MM.1S (cell line): Measurements from ENCODE around the gene GRPEL1.

Source experiments
- DNase-seq: peaks from one replicate; pipeline ENCODE4 v3.0.0-alpha.2; 2015
- H2AFZ ChIP-seq: fragments of 300-600 bp; sonication (generic); 2 replicates; pipeline ENCODE4 v1.6.0; 2016; ENCODE audit warnings: antibody characterized with exemption, low read length
- H3F3A ChIP-seq: fragments of 300-600 bp; sonication (generic); 2 replicates; pipeline ENCODE4 v1.6.1; 2016; ENCODE audit warnings: mild to moderate bottlenecking, antibody characterized with exemption, low read length, moderate library complexity, mixed read lengths; ENCODE audit not compliant: insufficient read depth
- H3K27ac ChIP-seq: fragments of 300-600 bp; sonication (generic); 2 replicates; pipeline ENCODE4 v1.5.1; 2016; ENCODE audit warnings: mild to moderate bottlenecking, low read length
- H3K27me3 ChIP-seq: fragments of 300-600 bp; sonication (generic); replicated peaks from 2 replicates; pipeline ENCODE4 v1.6.0; 2016; ENCODE audit warnings: low read length; ENCODE audit not compliant: insufficient read depth
- H3K36me3 ChIP-seq: fragments of 300-600 bp; sonication (generic); replicated peaks from 2 replicates; pipeline ENCODE4 v1.6.1; 2016; ENCODE audit warnings: mild to moderate bottlenecking, low read length, mixed read lengths; ENCODE audit not compliant: insufficient read depth
- H3K4me1 ChIP-seq: fragments of 300-600 bp; sonication (generic); 2 replicates; pipeline ENCODE4 v1.6.1; 2016; ENCODE audit warnings: low read length, mixed read lengths
- H3K4me2 ChIP-seq: fragments of 300-600 bp; sonication (generic); 2 replicates; pipeline ENCODE4 v1.6.0; 2016; ENCODE audit warnings: low read depth, low read length
- H3K4me3 ChIP-seq: fragments of 300-600 bp; sonication (generic); 2 replicates; pipeline ENCODE4 v1.5.1; 2016; ENCODE audit warnings: low read length, mixed read lengths
- H3K79me2 ChIP-seq: fragments of 300-600 bp; sonication (generic); 2 replicates; pipeline ENCODE4 v1.6.1; 2016; ENCODE audit warnings: mixed run types, low read length, mixed read lengths
- H3K9ac ChIP-seq: fragments of 300-600 bp; sonication (generic); 2 replicates; pipeline ENCODE4 v1.6.1; 2016; ENCODE audit warnings: low read length, mixed read lengths
- H3K9me2 ChIP-seq: fragments of 300-600 bp; sonication (generic); replicated peaks from 2 replicates; pipeline ENCODE4 v1.6.1; 2016; ENCODE audit warnings: mild to moderate bottlenecking, low read length, mixed read lengths; ENCODE audit not compliant: insufficient read depth
- H3K9me3 ChIP-seq: fragments of 300-600 bp; sonication (generic); replicated peaks from 2 replicates; pipeline ENCODE4 v1.6.1; 2016; ENCODE audit warnings: mild to moderate bottlenecking, low read length, mixed read lengths; ENCODE audit not compliant: insufficient read depth
- H4K20me1 ChIP-seq: fragments of 300-600 bp; sonication (generic); 2 replicates; pipeline ENCODE4 v1.6.1; 2016; ENCODE audit warnings: mild to moderate bottlenecking, low read length, moderate library complexity, mixed read lengths; ENCODE audit not compliant: insufficient read depth
- EZH2 ChIP-seq: fragments of 300-600 bp; sonication (generic); optimal IDR thresholded peaks from 2 replicates; pipeline ENCODE3; 2017; ENCODE audit warnings: low read depth, mild to moderate bottlenecking, antibody characterized with exemption, low read length, mixed read lengths
- EZH2phosphoT487 ChIP-seq: fragments of 300-600 bp; sonication (generic); IDR thresholded peaks from 2 replicates; pipeline ENCODE4 v1.6.1; 2018; ENCODE audit warnings: antibody characterized with exemption, low read length
- TF ChIP-seq, protein P1 (sequence below): fragments of 300-600 bp; sonication (generic); IDR thresholded peaks from 2 replicates; pipeline ENCODE4 v1.5.1; 2016; ENCODE audit warnings: antibody characterized with exemption, low read length, mixed read lengths

Gene GRPEL1

DNA sequence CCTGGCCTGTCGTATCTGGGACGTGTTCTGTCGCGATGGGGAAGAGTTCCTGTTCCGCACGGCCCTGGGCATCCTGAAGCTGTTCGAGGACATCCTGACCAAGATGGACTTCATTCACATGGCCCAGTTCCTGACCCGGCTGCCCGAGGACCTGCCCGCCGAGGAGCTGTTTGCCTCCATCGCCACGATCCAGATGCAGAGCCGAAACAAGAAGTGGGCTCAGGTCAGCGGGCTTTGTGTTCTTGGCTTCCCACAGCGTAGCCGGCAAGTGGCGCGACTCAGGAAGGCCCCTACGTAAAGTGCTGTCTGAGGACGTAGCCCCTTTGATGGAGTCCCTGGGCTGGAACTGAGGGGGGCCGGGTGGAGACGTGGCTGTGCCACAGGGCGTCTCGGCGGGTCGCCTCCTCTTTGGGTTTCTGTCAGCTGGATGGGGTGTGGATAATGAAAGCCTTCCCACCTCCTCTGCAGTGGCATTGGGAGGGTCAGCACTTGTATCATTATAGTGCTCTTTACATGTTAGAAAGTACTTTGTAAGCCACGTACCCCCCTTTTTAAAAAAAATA lies 42.7 kb downstream of the GRPEL1 start:
- Histone ChIP-seq H3K9me2 (no peaks in the 10 kb centered on the region), H3K4me1 (no peaks in the 10 kb centered on the region), H4K20me1 (no peaks in the 10 kb centered on the region), H3K4me2 (no peak overlapping the region), H3K27ac (no peak overlapping the region), H3K79me2 (peaks cover 14% of the 10 kb centered on the region), H2AFZ (no peak overlapping the region), H3K36me3 (peaks cover 5% of the 10 kb centered on the region), H3F3A (no peaks in the 10 kb centered on the region), H3K27me3 (no peaks in the 10 kb centered on the region), H3K9ac (no peak overlapping the region), H3K4me3 (no peak overlapping the region), H3K9me3 (no peaks in the 10 kb centered on the region)
- no peak for DNase-seq
- no peak for TF ChIP-seq EZH2
- TF ChIP-seq EZH2phosphoT487: no peak
- TF ChIP-seq, protein P1, sequence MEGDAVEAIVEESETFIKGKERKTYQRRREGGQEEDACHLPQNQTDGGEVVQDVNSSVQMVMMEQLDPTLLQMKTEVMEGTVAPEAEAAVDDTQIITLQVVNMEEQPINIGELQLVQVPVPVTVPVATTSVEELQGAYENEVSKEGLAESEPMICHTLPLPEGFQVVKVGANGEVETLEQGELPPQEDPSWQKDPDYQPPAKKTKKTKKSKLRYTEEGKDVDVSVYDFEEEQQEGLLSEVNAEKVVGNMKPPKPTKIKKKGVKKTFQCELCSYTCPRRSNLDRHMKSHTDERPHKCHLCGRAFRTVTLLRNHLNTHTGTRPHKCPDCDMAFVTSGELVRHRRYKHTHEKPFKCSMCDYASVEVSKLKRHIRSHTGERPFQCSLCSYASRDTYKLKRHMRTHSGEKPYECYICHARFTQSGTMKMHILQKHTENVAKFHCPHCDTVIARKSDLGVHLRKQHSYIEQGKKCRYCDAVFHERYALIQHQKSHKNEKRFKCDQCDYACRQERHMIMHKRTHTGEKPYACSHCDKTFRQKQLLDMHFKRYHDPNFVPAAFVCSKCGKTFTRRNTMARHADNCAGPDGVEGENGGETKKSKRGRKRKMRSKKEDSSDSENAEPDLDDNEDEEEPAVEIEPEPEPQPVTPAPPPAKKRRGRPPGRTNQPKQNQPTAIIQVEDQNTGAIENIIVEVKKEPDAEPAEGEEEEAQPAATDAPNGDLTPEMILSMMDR: no peak

DNA sequence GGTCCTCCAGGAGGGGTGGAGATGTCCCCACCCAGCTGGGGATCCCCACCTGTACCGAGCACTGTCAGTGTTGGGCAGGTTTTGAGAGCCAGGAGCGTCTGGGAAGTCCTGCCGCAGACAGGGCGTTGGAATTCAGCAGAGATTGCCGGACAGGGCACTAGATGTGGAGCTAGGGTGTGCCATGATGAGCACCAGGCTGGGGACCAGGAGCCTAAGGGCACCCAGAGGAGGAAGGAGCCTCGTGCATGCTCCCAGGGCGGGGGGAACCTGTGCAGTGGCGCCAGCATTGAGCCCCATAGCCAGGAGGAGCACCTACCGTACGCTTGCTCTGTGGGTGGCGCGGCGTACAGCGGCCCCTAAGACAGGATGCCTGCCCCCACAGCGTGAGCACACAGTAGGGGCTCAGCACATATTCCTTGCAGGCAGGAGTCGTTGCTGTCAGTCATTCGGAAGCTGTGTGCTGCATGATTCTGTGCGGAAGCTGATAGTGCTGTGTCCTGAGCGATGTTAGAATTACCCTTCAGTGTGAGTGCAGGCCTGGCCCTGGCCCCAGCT lies 43.5 kb downstream of the GRPEL1 start:
- Histone ChIP-seq H3K9ac (no peak overlapping the region), H2AFZ (no peak overlapping the region), H3K36me3 (peaks cover 5% of the 10 kb centered on the region), H3F3A (no peaks in the 10 kb centered on the region), H4K20me1 (no peaks in the 10 kb centered on the region), H3K9me2 (no peaks in the 10 kb centered on the region), H3K4me1 (no peaks in the 10 kb centered on the region), H3K9me3 (no peaks in the 10 kb centered on the region), H3K79me2 (peaks cover 16% of the 10 kb centered on the region), H3K27ac (no peak overlapping the region), H3K27me3 (no peaks in the 10 kb centered on the region), H3K4me2 (no peak overlapping the region), H3K4me3 (no peak overlapping the region)
- TF ChIP-seq, protein P1: no peak
- TF ChIP-seq EZH2phosphoT487 (no peak), EZH2 (no peak)
- DNase-seq: no peak

DNA sequence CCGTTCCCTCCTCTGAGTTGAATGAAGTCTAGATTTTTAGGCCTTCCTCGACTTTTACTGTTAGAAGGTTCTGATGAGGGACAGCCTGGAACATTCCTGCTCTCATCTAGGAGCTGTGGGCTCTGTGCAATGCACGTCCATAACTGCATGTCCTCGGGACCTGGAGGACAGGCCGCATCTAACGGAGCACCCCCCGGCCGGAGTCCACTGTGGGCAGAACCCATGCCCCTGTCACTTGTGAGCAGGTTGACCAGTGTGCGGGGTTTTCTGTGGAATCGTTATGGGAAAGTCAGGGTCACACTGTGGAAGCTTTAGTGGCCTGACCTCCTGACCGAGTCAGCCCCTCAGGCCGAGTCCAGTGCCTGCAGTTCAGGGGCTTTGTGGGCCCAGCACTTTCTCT lies 44.0 kb downstream of the GRPEL1 start:
- Histone ChIP-seq H4K20me1 (no peaks in the 10 kb centered on the region), H3K9me3 (no peaks in the 10 kb centered on the region), H3K4me2 (no peak overlapping the region), H3F3A (no peaks in the 10 kb centered on the region), H3K27ac (no peak overlapping the region), H3K9me2 (no peaks in the 10 kb centered on the region), H3K4me1 (no peaks in the 10 kb centered on the region), H3K9ac (no peak overlapping the region), H2AFZ (no peak overlapping the region), H3K79me2 (peaks cover 20% of the 10 kb centered on the region), H3K4me3 (no peak overlapping the region), H3K36me3 (peaks cover 5% of the 10 kb centered on the region), H3K27me3 (no peaks in the 10 kb centered on the region)
- TF ChIP-seq, protein P1: no peak
- TF ChIP-seq EZH2: no peak
- no peak for TF ChIP-seq EZH2phosphoT487
- DNase-seq: no peak
